Tongue (tissue), 2 donors: ENCODE measurements around the gene BCAS1. TPM values are rescaled to one million over a fixed set of nuclear protein-coding genes. Genes with fewer than 3 reads are reported as not detected.
A peak's percentile ranks its signal among the peaks of the same experiment; 100 is the strongest.

ENCODE experiments used
- DNase-seq: peaks from one replicate; pipeline ENCODE4 v3.0.0-alpha.2; 2015
- total RNA-seq: library from RNA; depleted of rRNA; stranded (reverse); fragments of >200 nt; gene quantifications from one replicate; pipeline ENCODE4 v1.2.3, GENCODE V29; 2014

The BCAS1 gene
- total RNA-seq, 1 donor from 2014 or later, result 2.4 TPM

GRCh38 chr20:53958260-53958659 lies 112.1 kb downstream of the BCAS1 start:
- no peak for DNase-seq

GRCh38 chr20:53957451-53958172 lies 112.8 kb downstream of the BCAS1 start:
- no peak for DNase-seq

GRCh38 chr20:53956013-53956715 lies 114.2 kb downstream of the BCAS1 start:
- no peak for DNase-seq

- DNase-seq, result no peak
Observed at GRCh38 chr20:53954723-53955658, 115.4 kb downstream of the BCAS1 start.

GRCh38 chr20:53952528-53953096 lies 117.8 kb downstream of the BCAS1 start:
- no peak for DNase-seq

GRCh38 chr20:53950578-53950977 lies 119.8 kb downstream of the BCAS1 start:
- no peak for DNase-seq

- no peak for DNase-seq
Observed at GRCh38 chr20:53950031-53950430, 120.4 kb downstream of the BCAS1 start.

- no peak for DNase-seq
Observed at GRCh38 chr20:53949319-53949839, 121.0 kb downstream of the BCAS1 start.

- DNase-seq, result no peak
Observed at GRCh38 chr20:53948383-53949318, 121.7 kb downstream of the BCAS1 start.

- no peak for DNase-seq
Observed at GRCh38 chr20:53947501-53948195, 122.7 kb downstream of the BCAS1 start.

- no peak for DNase-seq
Observed at GRCh38 chr20:53946106-53946505, 124.3 kb downstream of the BCAS1 start.

GRCh38 chr20:53945478-53945877 lies 124.9 kb downstream of the BCAS1 start:
- no peak for DNase-seq

GRCh38 chr20:53944796-53945195 lies 125.6 kb downstream of the BCAS1 start:
- DNase-seq, result no peak

GRCh38 chr20:53943522-53944291 lies 126.7 kb downstream of the BCAS1 start:
- peak; percentile 68 for DNase-seq

- no peak for DNase-seq
Observed at GRCh38 chr20:53942973-53943372, 127.4 kb downstream of the BCAS1 start.

- DNase-seq, result no peak
Observed at GRCh38 chr20:53942472-53942816, 128.0 kb downstream of the BCAS1 start.

GRCh38 chr20:53941680-53942471 lies 128.5 kb downstream of the BCAS1 start:
- no peak for DNase-seq

- peak; percentile 53 for DNase-seq
Observed at GRCh38 chr20:53940907-53941545, 129.4 kb downstream of the BCAS1 start.
